GM12891 (cell line): Measurements from ENCODE around the gene PICALM.

Experiments used
- POLR2A ChIP-seq: IDR thresholded peaks from 2 replicates; pipeline ENCODE4 v1.6.1; 2011; ENCODE audit warnings: low read depth, low read length, control low read depth
- POLR2AphosphoS5 ChIP-seq: IDR thresholded peaks from 2 replicates; pipeline ENCODE4 v1.6.1; 2011; ENCODE audit warnings: low read depth, low read length, control low read depth
- TAF1 ChIP-seq: IDR thresholded peaks from 2 replicates; pipeline ENCODE4 v1.6.1; 2011; ENCODE audit warnings: low read depth, low read length, control low read depth

- no peak for TF ChIP-seq POLR2AphosphoS5
- no peak for TF ChIP-seq TAF1
- no peak for TF ChIP-seq POLR2A
Observed at GRCh38 chr11:85970593-85970992, 98.3 kb downstream of the PICALM start.
